GM18868 (cell line): ENCODE data around the gene LGALS9.

Source experiments
- ATAC-seq: cut with Tn5 transposase; IDR thresholded peaks from one replicate; pipeline ENCODE4 v1.9.1; 2021; ENCODE audit warnings: mild to moderate bottlenecking, moderate library complexity; ENCODE audit not compliant: unreplicated experiment

The LGALS9 gene

GRCh38 chr17:27602721-27603420 is 28.1 kb upstream of the LGALS9 start:
- no peak for ATAC-seq

- ATAC-seq: no peak
These were observed 27.6 kb upstream of the LGALS9 start for GRCh38 chr17:27603421-27603770.

- ATAC-seq: no peak
These were observed 26.9 kb upstream of the LGALS9 start for GRCh38 chr17:27603880-27604794.

- ATAC-seq: no peak
These were observed 25.6 kb upstream of the LGALS9 start for GRCh38 chr17:27605409-27605808.

- no peak for ATAC-seq
These were observed 23.4 kb upstream of the LGALS9 start for GRCh38 chr17:27607521-27608091.

- peak; percentile 53 for ATAC-seq
These were observed 22.4 kb upstream of the LGALS9 start for GRCh38 chr17:27608328-27609230.

GRCh38 chr17:27609611-27610303 is 21.2 kb upstream of the LGALS9 start:
- no peak for ATAC-seq

GRCh38 chr17:27610304-27610677 is 20.7 kb upstream of the LGALS9 start:
- ATAC-seq: no peak

- ATAC-seq: no peak
These were observed 18.7 kb upstream of the LGALS9 start for GRCh38 chr17:27612160-27612770.

- ATAC-seq: no peak
These were observed 17.6 kb upstream of the LGALS9 start for GRCh38 chr17:27613433-27613832.

- ATAC-seq: no peak
These were observed 15.9 kb upstream of the LGALS9 start for GRCh38 chr17:27615121-27615520.

GRCh38 chr17:27616414-27616813 is 14.6 kb upstream of the LGALS9 start:
- peak; percentile 37 for ATAC-seq

- no peak for ATAC-seq
These were observed 12.6 kb upstream of the LGALS9 start for GRCh38 chr17:27618417-27618816.

- ATAC-seq: no peak
These were observed 10.3 kb upstream of the LGALS9 start for GRCh38 chr17:27620721-27621120.

- no peak for ATAC-seq
These were observed 9.5 kb upstream of the LGALS9 start for GRCh38 chr17:27621536-27621935.

- no peak for ATAC-seq
These were observed 8.9 kb upstream of the LGALS9 start for GRCh38 chr17:27621942-27622559.

GRCh38 chr17:27622986-27623385 is 8.0 kb upstream of the LGALS9 start:
- no peak for ATAC-seq

GRCh38 chr17:27623614-27624013 is 7.4 kb upstream of the LGALS9 start:
- ATAC-seq: no peak

GRCh38 chr17:27624539-27624938 is 6.4 kb upstream of the LGALS9 start:
- ATAC-seq: no peak
